Hepatocyte (in vitro differentiated cells): ENCODE measurements around the gene PECR. TPM values are rescaled to one million over a fixed set of nuclear protein-coding genes. Genes with fewer than 3 reads are reported as not detected.

Experiments used
- DNase-seq: peaks from one replicate; pipeline ENCODE4 v3.0.0-alpha.2; 2016; ENCODE audit warnings: low spot score
- H2AFZ ChIP-seq: fragments of 200-600 bp; sonication (generic); 2 replicates; pipeline ENCODE4 v1.6.0; 2016; ENCODE audit warnings: antibody characterized with exemption, mild to moderate bottlenecking
- H3K27ac ChIP-seq: fragments of 200-600 bp; sonication (generic); 2 replicates; pipeline ENCODE4 v1.5.1; 2016; ENCODE audit warnings: mild to moderate bottlenecking
- H3K27me3 ChIP-seq: fragments of 200-600 bp; sonication (generic); 2 replicates; pipeline ENCODE4 v1.6.1; 2016
- H3K36me3 ChIP-seq: fragments of 200-600 bp; sonication (generic); replicated peaks from 2 replicates; pipeline ENCODE4 v1.5.1; 2016; ENCODE audit warnings: low read depth; ENCODE audit not compliant: insufficient read depth
- H3K4me1 ChIP-seq: fragments of 200-600 bp; sonication (generic); 2 replicates; pipeline ENCODE4 v1.5.1; 2016; ENCODE audit warnings: mild to moderate bottlenecking, moderate library complexity; ENCODE audit not compliant: insufficient read depth
- H3K4me2 ChIP-seq: fragments of 200-600 bp; sonication (generic); 2 replicates; pipeline ENCODE4 v1.6.0; 2016
- H3K4me3 ChIP-seq: fragments of 200-600 bp; sonication (generic); 2 replicates; pipeline ENCODE4 v1.5.1; 2016; ENCODE audit warnings: mild to moderate bottlenecking
- H3K79me2 ChIP-seq: fragments of 200-600 bp; sonication (generic); 2 replicates; pipeline ENCODE4 v1.6.0; 2017; ENCODE audit warnings: mild to moderate bottlenecking
- H3K9me2 ChIP-seq: fragments of 200-600 bp; sonication (generic); replicated peaks from 2 replicates; pipeline ENCODE4 v1.6.0; 2017; ENCODE audit warnings: mild to moderate bottlenecking; ENCODE audit not compliant: insufficient read depth
- H3K9me3 ChIP-seq: fragments of 200-600 bp; sonication (generic); 2 replicates; pipeline ENCODE4 v1.5.1; 2016; ENCODE audit warnings: low read depth, mild to moderate bottlenecking
- H4K20me1 ChIP-seq: fragments of 200-600 bp; sonication (generic); 2 replicates; pipeline ENCODE4 v1.6.0; 2016; ENCODE audit warnings: mild to moderate bottlenecking; ENCODE audit not compliant: insufficient read depth, poor library complexity, severe bottlenecking
- CTCF ChIP-seq: fragments of 200-600 bp; sonication (generic); IDR thresholded peaks from 2 replicates; pipeline ENCODE4 v1.5.1; 2016; ENCODE audit warnings: antibody characterized with exemption, mild to moderate bottlenecking; ENCODE audit not compliant: poor library complexity
- EZH2 ChIP-seq: fragments of 200-600 bp; sonication (generic); IDR thresholded peaks from 2 replicates; pipeline ENCODE4 v1.6.1; 2016; ENCODE audit warnings: antibody characterized with exemption, mild to moderate bottlenecking, borderline replicate concordance
- EZH2phosphoT487 ChIP-seq: fragments of 200-600 bp; sonication (generic); IDR thresholded peaks from one replicate; pipeline ENCODE4 v1.6.1; 2018; ENCODE audit warnings: antibody characterized with exemption, mild to moderate bottlenecking, low read depth, moderate library complexity; ENCODE audit not compliant: unreplicated experiment, severe bottlenecking
- WGBS: methylation state at CpG from one replicate; pipeline ENCODE4 v1.1.6; 2016; ENCODE audit warnings: low lambda C conversion rate; ENCODE audit errors: missing lambda C conversion rate; 5-methylcytosine and 5-hydroxymethylcytosine counted together
- polyA plus RNA-seq: library from polyadenylated mRNA; unstranded; fragments of >200 nt; fragmentation: Nextera tagmentation; extraction: Ambion mirVana; gene quantifications from 2 replicates; pipeline ENCODE4 v1.2.1, GENCODE V29; 2016
- total RNA-seq: library from RNA; depleted of rRNA; stranded (reverse); fragments of >200 nt; gene quantifications from 2 replicates; pipeline ENCODE4 v1.2.3, GENCODE V29; 2014

Gene PECR
- total and polyA plus RNA-seq, 2 experiments from 2014 or later: 17.4 to 32.4 TPM

- TF ChIP-seq EZH2 (no peak), CTCF (no peak), EZH2phosphoT487 (no peak)
These were observed 32.7 kb upstream of the PECR start for GRCh38 chr2:216114382-216114713.

GRCh38 chr2:216113572-216113971, 32.0 kb upstream of the PECR start:
- Histone ChIP-seq H3K27me3 (no peaks in the 10 kb centered on the region), H3K36me3 (no peaks in the 10 kb centered on the region), H3K4me3 (no peak overlapping the region), H3K9me3 (no peaks in the 10 kb centered on the region), H4K20me1 (no peaks in the 10 kb centered on the region), H2AFZ (no peak overlapping the region), H3K9me2 (no peaks in the 10 kb centered on the region), H3K4me2 (no peak overlapping the region), H3K27ac (peak overlapping the region; percentile 59), H3K79me2 (peaks cover 76% of the 10 kb centered on the region), H3K4me1 (peaks cover 31% of the 10 kb centered on the region)
- DNase-seq: no peak
- TF ChIP-seq CTCF (no peak), EZH2 (no peak), EZH2phosphoT487 (no peak)
- 90% methylated on average over 3 of the region's 3 CpGs for WGBS

More at GRCh38 chr2:216114382-216114713, 32.7 kb upstream of the PECR start:
- Histone ChIP-seq H3K27me3 (no peaks in the 10 kb centered on the region), H3K27ac (peak overlapping the region; percentile 59), H3K36me3 (no peaks in the 10 kb centered on the region), H3K4me1 (peaks cover 30% of the 10 kb centered on the region), H3K9me3 (no peaks in the 10 kb centered on the region), H2AFZ (no peak overlapping the region), H3K4me3 (no peak overlapping the region), H3K79me2 (peaks cover 83% of the 10 kb centered on the region), H3K4me2 (peak overlapping the region; percentile 25), H4K20me1 (no peaks in the 10 kb centered on the region), H3K9me2 (no peaks in the 10 kb centered on the region)
- WGBS: 42% methylated on average over 4 of the region's 4 CpGs
- DNase-seq: no peak

GRCh38 chr2:216112926-216113325, 31.3 kb upstream of the PECR start:
- WGBS: 72% methylated on average over 4 of the region's 4 CpGs
- H3K9me2 ChIP-seq: no peaks in the 10 kb centered on the region
- H3K4me3 ChIP-seq: no peak overlapping the region
- H4K20me1 ChIP-seq: no peaks in the 10 kb centered on the region
- H3K36me3 ChIP-seq: no peaks in the 10 kb centered on the region
- H2AFZ ChIP-seq: no peak overlapping the region
- DNase-seq: no peak
- peak overlapping the region; percentile 10 for H3K27ac ChIP-seq
- no peak for TF ChIP-seq CTCF
- TF ChIP-seq EZH2phosphoT487: no peak
- TF ChIP-seq EZH2: no peak
- no peaks in the 10 kb centered on the region for H3K27me3 ChIP-seq
- H3K4me2 ChIP-seq: no peak overlapping the region
- H3K79me2 ChIP-seq: peaks cover 70% of the 10 kb centered on the region
- H3K4me1 ChIP-seq: peaks cover 37% of the 10 kb centered on the region
- H3K9me3 ChIP-seq: no peaks in the 10 kb centered on the region

GRCh38 chr2:216111122-216111521, 29.5 kb upstream of the PECR start:
- TF ChIP-seq EZH2phosphoT487 (no peak), CTCF (no peak), EZH2 (no peak)
- Histone ChIP-seq H3K4me3 (no peak overlapping the region), H3K9me3 (no peaks in the 10 kb centered on the region), H3K4me2 (peak overlapping the region; percentile 84), H2AFZ (no peak overlapping the region), H4K20me1 (no peaks in the 10 kb centered on the region), H3K9me2 (no peaks in the 10 kb centered on the region), H3K4me1 (peaks cover 34% of the 10 kb centered on the region), H3K36me3 (no peaks in the 10 kb centered on the region), H3K79me2 (peaks cover 52% of the 10 kb centered on the region), H3K27ac (peak overlapping the region; percentile 92), H3K27me3 (no peaks in the 10 kb centered on the region)
- 83% methylated on average over 7 of the region's 7 CpGs for WGBS
- no peak for DNase-seq
